Peyer's patch (tissue), 4 donors: ENCODE measurements around the gene MAPK9.

Experiments used
- CTCF ChIP-seq, 6 experiments: fragments of 450-650 bp in 4 of 6; fragments of 200-600 bp in 2 of 6; sonication (generic) in 1 of 6; IDR thresholded peaks; one replicate each; pipeline ENCODE4 v1.5.1; 2017 to 2019; ENCODE audit warnings: antibody characterized with exemption in 6 of 6, mild to moderate bottlenecking in 3 of 6, moderate library complexity in 1 of 6
- POLR2A ChIP-seq, 2 donors: fragments of 450-650 bp; IDR thresholded peaks; one replicate each; pipeline ENCODE4 v1.5.1; 2017; ENCODE audit warnings: antibody characterized with exemption in 2 of 2, mild to moderate bottlenecking in 2 of 2, moderate library complexity in 2 of 2

- TF ChIP-seq CTCF (IDR thresholded peaks at IDR 0.05) (no peak), POLR2A (IDR thresholded peaks at IDR 0.05) (no peak)
These were observed 49.0 kb upstream of the MAPK9 start for GRCh38 chr5:180340856-180341255.
